GM12891 (cell line): ENCODE results near the gene FRMPD4.

Experiments
- PAX5 ChIP-seq: IDR thresholded peaks from 2 replicates; pipeline ENCODE4 v1.6.1; 2011; ENCODE audit warnings: low read length, moderate library complexity, mild to moderate bottlenecking; ENCODE audit not compliant: insufficient read depth, severe bottlenecking
- POLR2A ChIP-seq: IDR thresholded peaks from 2 replicates; pipeline ENCODE4 v1.6.1; 2011; ENCODE audit warnings: low read depth, low read length, control low read depth
- POLR2AphosphoS5 ChIP-seq: IDR thresholded peaks from 2 replicates; pipeline ENCODE4 v1.6.1; 2011; ENCODE audit warnings: low read depth, low read length, control low read depth
- SPI1 ChIP-seq: IDR thresholded peaks from 2 replicates; pipeline ENCODE4 v1.6.1; 2011; ENCODE audit warnings: low read depth, low read length, control low read depth
- TAF1 ChIP-seq: IDR thresholded peaks from 2 replicates; pipeline ENCODE4 v1.6.1; 2011; ENCODE audit warnings: low read depth, low read length, control low read depth

GRCh38 chrX:12309744-12310076, 171.4 kb downstream of the FRMPD4 start:
- TF ChIP-seq POLR2AphosphoS5 (no peak), TAF1 (no peak), SPI1 (no peak), POLR2A (no peak), PAX5 (no peak)
